DMS79 treated with DMSO at 0.1 percent for 48 hours (cell line): Measurements from ENCODE around the gene EGR1.
A peak's percentile ranks its signal among the peaks of the same experiment; 100 is the strongest.
"Not testable (repeated sequence)": the region's sequence is repeated elsewhere in the genome, so short reads cannot be mapped to it uniquely, and the experiment has no call there.

Source experiments
- DNase-seq: peaks from one replicate; lab custom pipeline; 2025; lab: John Stamatoyannopoulos, UW

The EGR1 gene

GRCh38 chr5:138469540-138470321 lies 4.5 kb downstream of the EGR1 start:
- no peak for DNase-seq

- no peak for DNase-seq
These were observed 5.2 kb downstream of the EGR1 start for GRCh38 chr5:138470322-138471051.

- no peak for DNase-seq
These were observed 5.7 kb downstream of the EGR1 start for GRCh38 chr5:138471052-138471361.

- DNase-seq: no peak
These were observed 7.1 kb downstream of the EGR1 start for GRCh38 chr5:138472353-138472752.

GRCh38 chr5:138473151-138473550 lies 7.9 kb downstream of the EGR1 start:
- not testable (repeated sequence) for DNase-seq

GRCh38 chr5:138476918-138477317 lies 11.6 kb downstream of the EGR1 start:
- no peak for DNase-seq

GRCh38 chr5:138482638-138483037 lies 17.4 kb downstream of the EGR1 start:
- DNase-seq: no peak

- DNase-seq: no peak
These were observed 23.2 kb downstream of the EGR1 start for GRCh38 chr5:138488481-138488945.

GRCh38 chr5:138489683-138490061 lies 24.4 kb downstream of the EGR1 start:
- no peak for DNase-seq

- DNase-seq: no peak
These were observed 25.5 kb downstream of the EGR1 start for GRCh38 chr5:138490648-138491283.

- DNase-seq: peak; percentile 3
These were observed 26.0 kb downstream of the EGR1 start for GRCh38 chr5:138491284-138491648.

- DNase-seq: peak; percentile 5
These were observed 26.6 kb downstream of the EGR1 start for GRCh38 chr5:138491669-138492559.

- DNase-seq: no peak
These were observed 27.3 kb downstream of the EGR1 start for GRCh38 chr5:138492560-138493045.

- no peak for DNase-seq
These were observed 30.1 kb downstream of the EGR1 start for GRCh38 chr5:138495351-138495750.

- DNase-seq: no peak
These were observed 33.1 kb downstream of the EGR1 start for GRCh38 chr5:138498376-138498775.

GRCh38 chr5:138502121-138502520 lies 36.8 kb downstream of the EGR1 start:
- no peak for DNase-seq

GRCh38 chr5:138502521-138502920 lies 37.2 kb downstream of the EGR1 start:
- no peak for DNase-seq

- peak; percentile 58 for DNase-seq
These were observed 38.4 kb downstream of the EGR1 start for GRCh38 chr5:138503487-138504270.

- DNase-seq: peak; percentile 86
These were observed 39.5 kb downstream of the EGR1 start for GRCh38 chr5:138504799-138505198.

- no peak for DNase-seq
These were observed 41.4 kb downstream of the EGR1 start for GRCh38 chr5:138506370-138507306.
